Mucosa of rectum (tissue), 2 donors: ENCODE measurements around the gene UCN2.
A peak's percentile ranks its signal among the peaks of the same experiment; 100 is the strongest.

Experiments used
- H3K27ac ChIP-seq, 2 donors: one replicate each; pipeline ENCODE4 v1.7.0; 2013; ENCODE audit warnings: inconsistent platforms in 2 of 2, low read depth in 2 of 2, low read length in 2 of 2
- H3K27me3 ChIP-seq, 2 donors: one replicate each; pipeline ENCODE4 v1.7.0; 2013; ENCODE audit warnings: low read length in 2 of 2; ENCODE audit not compliant: control insufficient read depth in 2 of 2, insufficient read depth in 2 of 2
- H3K36me3 ChIP-seq, 2 donors: one replicate each; pipeline ENCODE4 v1.7.0; 2013; ENCODE audit warnings: low read length in 2 of 2; ENCODE audit not compliant: control insufficient read depth in 2 of 2, insufficient read depth in 2 of 2
- H3K4me1 ChIP-seq, 2 donors: one replicate each; pipeline ENCODE4 v1.7.0; 2013; ENCODE audit warnings: low read length in 2 of 2, mild to moderate bottlenecking in 1 of 2; ENCODE audit not compliant: control insufficient read depth in 2 of 2, insufficient read depth in 2 of 2
- H3K4me3 ChIP-seq, 2 donors: one replicate each; pipeline ENCODE4 v1.7.0; 2013; ENCODE audit warnings: low read length in 2 of 2
- H3K9ac ChIP-seq, 2 donors: one replicate each; pipeline ENCODE4 v1.7.0; 2013; ENCODE audit warnings: low read length in 2 of 2, low read depth in 1 of 2, mild to moderate bottlenecking in 1 of 2
- H3K9me3 ChIP-seq, 2 donors: one replicate each; pipeline ENCODE4 v1.7.0; 2013; ENCODE audit warnings: low read length in 2 of 2; ENCODE audit not compliant: control insufficient read depth in 2 of 2
- donor health status: healthy.
- donor health status: Normal muscosa, but diverticular disease.

Gene UCN2

DNA sequence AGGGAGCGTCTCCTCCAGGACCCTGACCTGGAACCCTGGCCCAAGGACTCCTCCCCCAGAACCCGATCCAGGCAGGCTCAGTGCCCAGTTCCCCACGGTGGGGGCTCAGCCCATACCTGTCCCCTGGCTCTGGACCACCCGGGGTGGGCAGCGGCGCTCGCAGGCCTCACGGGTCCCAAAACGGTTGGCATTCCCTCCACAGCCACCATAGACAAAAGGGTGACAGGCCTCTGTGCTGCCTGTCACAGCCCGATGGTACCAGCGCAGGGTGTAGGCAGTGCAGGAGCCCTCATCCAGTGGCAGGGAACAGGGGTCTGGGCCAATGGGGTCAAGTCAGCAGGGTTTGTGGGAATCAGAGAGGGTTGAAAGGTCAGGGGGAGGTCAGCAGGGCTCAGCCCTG lies 1.1 kb upstream of the UCN2 start:
- H3K27me3 ChIP-seq, result no peaks in the 10 kb centered on the region
- H3K4me3 ChIP-seq, result no peak overlapping the region
- H3K36me3 ChIP-seq, result no peaks in the 10 kb centered on the region
- no peak overlapping the region for H3K9ac ChIP-seq
- peaks cover 0 to 6% of the 10 kb centered on the region in 2 donors for H3K4me1 ChIP-seq
- no peaks in the 10 kb centered on the region for H3K9me3 ChIP-seq
- H3K27ac ChIP-seq, result no peak overlapping the region

DNA sequence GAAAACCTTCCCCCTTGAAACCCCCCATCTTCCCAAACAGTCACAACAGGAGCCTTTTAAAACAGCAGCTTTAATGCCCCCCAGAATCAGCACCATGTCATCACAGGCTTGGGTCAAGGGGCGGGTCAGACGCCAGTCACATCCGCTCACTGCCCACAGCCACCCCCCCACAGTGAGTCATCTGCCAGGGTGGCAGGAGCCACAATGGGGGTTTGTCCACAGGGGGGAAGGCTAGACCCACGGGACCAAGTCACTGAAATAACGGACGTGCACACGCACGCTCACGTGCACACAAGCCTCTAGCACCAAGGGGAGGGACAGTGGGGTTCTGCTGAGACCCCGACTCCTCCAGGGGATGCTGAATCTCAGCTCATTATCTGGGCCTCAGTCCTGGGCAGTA lies 441 bp upstream of the UCN2 start:
- Histone ChIP-seq H3K9me3 (no peaks in the 10 kb centered on the region), H3K27me3 (no peaks in the 10 kb centered on the region), H3K4me3 (no peak overlapping the region), H3K4me1 (peaks cover 3 to 6% of the 10 kb centered on the region in 2 donors), H3K9ac (no peak overlapping the region), H3K27ac (no peak overlapping the region), H3K36me3 (no peaks in the 10 kb centered on the region)

DNA sequence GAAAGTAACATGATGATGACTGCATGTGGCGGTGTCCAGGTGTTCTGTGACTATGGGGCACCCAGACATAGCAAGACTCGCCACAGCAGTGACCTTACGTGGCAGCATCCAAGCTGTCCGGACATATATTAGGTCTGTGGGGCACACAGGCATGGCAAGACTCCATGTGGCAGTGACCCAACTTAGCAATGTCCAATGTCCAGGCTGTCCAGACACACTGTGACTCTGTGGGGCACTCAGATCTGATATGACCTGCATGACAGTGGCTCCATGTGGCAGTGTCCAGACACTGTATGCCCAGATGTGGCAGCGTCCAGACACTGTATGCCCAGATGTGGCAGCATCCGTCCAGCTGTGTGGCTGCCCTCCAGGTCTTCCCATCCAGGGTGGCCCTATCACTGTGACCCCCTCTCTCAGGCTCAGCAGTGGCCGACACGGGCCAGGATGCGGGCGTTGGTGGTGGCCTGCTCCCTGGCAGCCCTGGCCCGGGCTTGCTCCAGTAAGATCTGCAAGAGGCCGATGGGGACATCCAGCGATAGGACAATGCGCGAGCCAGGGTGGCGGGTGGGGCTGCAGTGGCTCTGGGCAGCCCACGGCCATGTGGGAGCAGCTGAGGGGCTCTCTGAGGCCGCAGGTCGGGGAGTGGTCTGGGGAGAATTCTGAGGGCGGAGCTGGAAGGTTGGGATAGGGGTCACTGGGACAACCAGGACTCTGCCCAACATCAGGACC lies 1.1 kb downstream of the UCN2 start:
- H3K27me3 ChIP-seq, result no peaks in the 10 kb centered on the region
- H3K36me3 ChIP-seq, result no peaks in the 10 kb centered on the region
- no peak overlapping the region for H3K27ac ChIP-seq
- no peak overlapping the region for H3K4me3 ChIP-seq
- H3K4me1 ChIP-seq, result peaks cover 5 to 15% of the 10 kb centered on the region in 2 donors
- H3K9ac ChIP-seq, result no peak overlapping the region
- H3K9me3 ChIP-seq, result no peaks in the 10 kb centered on the region

DNA sequence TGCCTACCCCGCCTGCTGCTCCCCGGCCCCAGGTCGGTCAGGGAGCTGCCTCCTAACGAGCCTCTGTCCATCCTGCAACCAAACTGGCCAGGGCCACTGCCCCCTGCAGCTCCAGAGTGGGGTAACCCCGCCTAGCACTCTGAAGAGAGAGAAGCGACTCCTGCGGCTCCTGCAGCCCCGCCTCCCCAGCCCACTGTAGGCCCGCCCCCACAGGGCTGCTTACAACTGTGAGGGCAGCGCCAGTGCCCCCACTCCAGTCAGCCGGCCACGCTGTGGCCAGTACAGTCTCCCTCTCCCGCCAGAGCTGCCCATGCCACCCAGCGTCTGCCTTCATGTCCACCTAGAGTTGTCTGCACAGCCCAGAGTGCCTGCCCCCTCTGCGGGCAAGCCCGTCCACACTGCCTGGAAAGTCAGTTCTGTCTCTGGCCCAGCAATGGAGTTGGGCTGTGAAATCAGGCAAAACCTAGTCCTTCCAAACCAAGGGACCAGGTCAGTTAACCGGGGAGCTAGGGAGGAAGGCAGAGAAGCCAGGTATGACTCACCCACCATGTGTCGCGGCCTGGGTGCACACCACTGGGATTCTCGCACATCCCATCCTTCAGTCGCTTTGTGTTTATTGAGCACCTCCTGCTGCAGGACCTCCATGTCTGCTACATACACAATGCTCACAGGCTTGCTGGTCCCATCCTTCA lies 2.4 kb downstream of the UCN2 start:
- peak overlapping the region; percentile 22 to 44 for H3K4me3 ChIP-seq
- peaks cover 10 to 22% of the 10 kb centered on the region in 2 donors for H3K4me1 ChIP-seq
- H3K27ac ChIP-seq, result peak overlapping the region; percentile 16 to 34
- H3K9me3 ChIP-seq, result no peaks in the 10 kb centered on the region
- H3K27me3 ChIP-seq, result no peaks in the 10 kb centered on the region
- H3K9ac ChIP-seq, result no peak overlapping the region
- no peaks in the 10 kb centered on the region for H3K36me3 ChIP-seq

DNA sequence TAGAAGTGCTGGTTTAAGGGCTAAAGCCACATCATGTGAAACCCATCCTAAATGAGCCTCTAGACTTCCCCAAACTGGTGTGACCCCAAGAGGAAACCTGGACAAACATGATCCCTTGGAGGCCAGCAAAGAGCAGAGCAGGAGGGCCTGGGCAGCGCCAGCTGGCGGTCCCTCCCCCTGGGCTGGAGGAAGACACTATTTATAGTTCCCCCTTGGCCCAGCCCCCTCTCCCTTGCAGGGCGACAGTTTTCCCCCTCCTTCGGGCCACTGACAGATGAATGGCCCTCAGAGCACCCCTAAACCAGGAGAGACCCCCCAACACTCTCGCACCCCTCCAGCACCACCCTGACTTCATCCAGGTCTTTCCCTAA lies 2.9 kb downstream of the UCN2 start:
- no peaks in the 10 kb centered on the region for H3K27me3 ChIP-seq
- peaks cover 13 to 27% of the 10 kb centered on the region in 2 donors for H3K4me1 ChIP-seq
- H3K9me3 ChIP-seq, result no peaks in the 10 kb centered on the region
- H3K4me3 ChIP-seq, result peak overlapping the region; percentile 22 to 44
- H3K36me3 ChIP-seq, result no peaks in the 10 kb centered on the region
- no peak overlapping the region for H3K9ac ChIP-seq
- H3K27ac ChIP-seq, result peak overlapping the region; percentile 16 to 34

DNA sequence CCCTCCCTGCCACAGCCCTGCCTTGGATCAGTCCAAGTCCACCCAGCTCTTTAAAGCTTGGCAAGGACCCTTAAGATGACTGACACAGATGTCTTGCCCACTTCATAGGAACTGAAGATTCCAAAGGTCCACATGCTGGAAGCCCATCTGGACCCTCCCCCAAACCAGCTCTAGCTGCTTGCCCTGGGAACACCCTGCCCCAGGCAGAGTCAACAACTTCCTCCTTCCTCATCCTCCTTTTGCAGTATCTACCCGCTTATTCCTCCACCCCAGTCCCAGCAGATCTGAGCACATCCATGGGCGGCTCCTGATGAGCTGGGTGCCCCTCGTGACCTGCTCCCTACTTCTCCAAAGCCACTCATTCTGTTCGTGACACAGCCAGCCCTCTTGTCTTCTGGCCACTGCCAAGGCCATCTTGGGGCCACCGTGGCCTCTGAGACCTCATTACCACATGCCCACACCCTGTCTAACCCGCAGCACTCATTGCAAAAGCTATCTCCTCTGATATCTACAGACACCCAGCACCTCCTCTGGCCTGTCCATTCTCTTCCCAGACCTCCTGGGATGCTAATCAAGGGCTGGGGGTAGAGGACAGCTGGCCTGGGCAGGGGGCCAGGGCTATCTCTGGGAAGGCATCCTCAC lies 5.0 kb downstream of the UCN2 start:
- Histone ChIP-seq H3K4me1 (peaks cover 19 to 39% of the 10 kb centered on the region in 2 donors), H3K9ac (no peak overlapping the region), H3K27ac (peak overlapping the region; percentile 4 to 35), H3K36me3 (no peaks in the 10 kb centered on the region), H3K9me3 (no peaks in the 10 kb centered on the region), H3K4me3 (no peak overlapping the region), H3K27me3 (no peaks in the 10 kb centered on the region)

DNA sequence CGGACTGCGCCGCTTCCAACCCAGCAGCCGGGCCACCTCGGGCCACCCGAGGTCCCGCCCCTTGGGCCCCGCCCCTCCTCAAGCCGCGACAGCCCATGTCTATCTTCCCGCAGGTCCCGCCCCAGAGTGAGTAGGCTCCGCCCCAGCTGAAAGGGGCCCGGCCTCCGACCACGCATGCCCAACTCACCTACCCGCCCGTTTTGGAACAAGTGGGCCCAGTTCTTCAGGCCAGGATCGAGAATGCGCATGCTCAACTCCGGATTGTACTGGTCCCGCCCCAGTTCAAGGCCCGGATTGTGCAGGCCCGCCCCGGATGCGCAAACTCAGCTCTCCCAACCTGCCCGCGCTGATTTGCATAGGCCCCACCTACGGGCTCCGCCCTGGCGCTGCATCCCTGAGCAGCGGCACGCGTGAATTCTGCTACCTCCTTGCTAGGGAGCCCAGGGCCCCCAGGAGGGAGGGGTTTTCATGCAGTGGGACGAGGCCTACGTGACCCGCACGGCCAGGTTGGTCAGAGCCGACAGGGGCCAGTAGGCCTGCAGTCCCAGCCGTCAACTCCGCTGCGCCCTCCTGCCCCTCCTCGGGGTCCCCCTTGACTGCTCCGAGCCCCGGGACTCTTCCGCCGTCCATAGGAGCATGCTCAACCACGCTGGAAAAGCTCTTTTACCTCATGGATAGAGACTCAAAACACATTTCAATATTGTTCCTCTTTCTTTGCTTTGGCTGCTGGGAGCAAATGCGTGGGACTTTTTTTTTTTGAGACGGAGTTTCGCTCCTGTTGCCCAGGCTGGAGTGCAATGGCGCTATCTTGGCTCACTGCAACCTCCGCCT lies 6.6 kb downstream of the UCN2 start, which contains the start of gene PFKFB4:
PFKFB4 (minus strand) TSS at position 8 of the 831 bp plus-strand sequence. CDS start 26 bp downstream, outside the sequence.
- Histone ChIP-seq H3K27me3 (no peaks in the 10 kb centered on the region), H3K36me3 (no peaks in the 10 kb centered on the region), H3K9ac (peak within 1 kb of the TSS; percentile 32 to 67), H3K9me3 (no peaks in the 10 kb centered on the region), H3K4me1 (peaks cover 27 to 44% of the 10 kb centered on the region in 2 donors), H3K4me3 (peak within 1 kb of the TSS; percentile 73 to 75), H3K27ac (peak within 1 kb of the TSS; percentile 34 to 61)

DNA sequence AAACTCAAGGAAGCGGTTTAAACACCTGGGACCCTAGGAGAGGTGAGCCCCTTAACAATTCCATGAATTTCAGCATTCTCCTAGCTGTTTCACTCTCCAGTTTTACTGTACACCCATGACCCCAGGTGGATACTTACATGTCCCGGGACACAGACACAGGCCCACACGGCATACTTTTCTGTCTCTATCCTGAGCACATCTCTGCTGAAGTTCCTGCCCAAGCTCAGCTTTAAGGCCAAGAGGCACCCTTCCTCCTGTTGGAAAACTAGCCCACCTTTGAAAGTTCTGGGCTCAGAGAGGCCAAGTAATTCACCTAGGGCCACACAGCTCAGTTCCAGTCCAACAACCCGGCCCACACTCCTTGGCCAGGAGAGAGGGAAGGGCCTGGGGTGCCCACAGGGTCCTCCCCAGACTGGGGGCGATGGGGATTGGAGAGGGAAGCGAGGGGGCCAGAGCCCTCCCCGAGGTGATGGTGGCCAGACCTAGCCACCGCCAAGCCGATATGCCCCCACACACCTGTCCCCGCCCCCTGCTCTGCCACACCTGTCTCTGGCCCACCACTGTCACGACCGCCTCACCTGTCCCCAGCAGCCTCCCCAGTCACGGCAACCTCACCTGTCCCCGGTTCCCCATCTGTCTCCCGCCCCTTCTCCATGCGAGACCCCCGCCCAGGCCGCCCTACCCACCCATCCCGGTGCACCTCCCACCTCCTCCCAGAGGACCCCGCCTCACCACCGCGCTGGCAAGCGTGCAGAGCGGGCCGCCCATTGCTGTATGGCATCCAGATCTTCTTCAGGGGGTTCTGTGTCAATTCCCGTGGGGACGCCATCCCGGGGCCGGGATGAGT lies 7.4 kb downstream of the UCN2 start:
- no peaks in the 10 kb centered on the region for H3K9me3 ChIP-seq
- no peaks in the 10 kb centered on the region for H3K27me3 ChIP-seq
- H3K9ac ChIP-seq, result peak overlapping the region; percentile 32 to 67
- H3K4me1 ChIP-seq, result peaks cover 27 to 44% of the 10 kb centered on the region in 2 donors
- peak overlapping the region; percentile 69 to 73 for H3K4me3 ChIP-seq
- H3K36me3 ChIP-seq, result no peaks in the 10 kb centered on the region
- peak overlapping the region; percentile 34 to 58 for H3K27ac ChIP-seq
